HG02571 (cell line): ENCODE measurements around the gene CDK10.
A peak's percentile ranks its signal among the peaks of the same experiment; 100 is the strongest.
"Not testable (repeated sequence)": the region's sequence is repeated elsewhere in the genome, so short reads cannot be mapped to it uniquely, and the experiment has no call there.

ENCODE experiments used
- ATAC-seq: cut with Tn5 transposase; IDR thresholded peaks from one replicate; pipeline ENCODE4 v1.9.1; 2021; ENCODE audit warnings: mild to moderate bottlenecking, moderate library complexity; ENCODE audit not compliant: unreplicated experiment

The CDK10 gene

GRCh38 chr16:89667000-89667399 is 19.5 kb upstream of the CDK10 start:
- ATAC-seq, result not testable (repeated sequence)

- ATAC-seq, result no peak
Measured at GRCh38 chr16:89667633-89668032, 18.9 kb upstream of the CDK10 start.

GRCh38 chr16:89668790-89669158 is 17.7 kb upstream of the CDK10 start:
- ATAC-seq, result no peak

GRCh38 chr16:89669755-89670154 is 16.7 kb upstream of the CDK10 start:
- no peak for ATAC-seq

GRCh38 chr16:89670496-89671431 is 15.7 kb upstream of the CDK10 start:
- no peak for ATAC-seq

- not testable (repeated sequence) for ATAC-seq
Measured at GRCh38 chr16:89671565-89671964, 14.9 kb upstream of the CDK10 start.

GRCh38 chr16:89672177-89672941 is 14.1 kb upstream of the CDK10 start:
- no peak for ATAC-seq

GRCh38 chr16:89678258-89678657 is 8.2 kb upstream of the CDK10 start:
- ATAC-seq, result no peak

- no peak for ATAC-seq
Measured at GRCh38 chr16:89685916-89686315, 573 bp upstream of the CDK10 start.

- ATAC-seq, result peak; percentile 29
Measured at GRCh38 chr16:89687092-89687940, 827 bp downstream of the CDK10 start.

GRCh38 chr16:89688395-89688794 is 1.9 kb downstream of the CDK10 start:
- ATAC-seq, result no peak

- no peak for ATAC-seq
Measured at GRCh38 chr16:89689142-89689541, 2.7 kb downstream of the CDK10 start.

GRCh38 chr16:89689621-89690020 is 3.1 kb downstream of the CDK10 start:
- not testable (repeated sequence) for ATAC-seq

- ATAC-seq, result no peak
Measured at GRCh38 chr16:89690392-89690901, 4.0 kb downstream of the CDK10 start.

- no peak for ATAC-seq
Measured at GRCh38 chr16:89691231-89691985, 4.9 kb downstream of the CDK10 start.

- no peak for ATAC-seq
Measured at GRCh38 chr16:89691986-89692569, 5.6 kb downstream of the CDK10 start.

- ATAC-seq, result no peak
Measured at GRCh38 chr16:89693289-89693731, 6.8 kb downstream of the CDK10 start.

GRCh38 chr16:89693931-89694783 is 7.7 kb downstream of the CDK10 start:
- ATAC-seq, result no peak

- ATAC-seq, result not testable (repeated sequence)
Measured at GRCh38 chr16:89694784-89695085, 8.2 kb downstream of the CDK10 start.
